NCI-H1105 treated with DMSO at 0.1 percent for 48 hours (cell line): Measurements from ENCODE around the gene KATNAL1.

Source experiments
- DNase-seq: peaks from one replicate; lab custom pipeline; 2025; lab: John Stamatoyannopoulos, UW

KATNAL1 gene

DNA sequence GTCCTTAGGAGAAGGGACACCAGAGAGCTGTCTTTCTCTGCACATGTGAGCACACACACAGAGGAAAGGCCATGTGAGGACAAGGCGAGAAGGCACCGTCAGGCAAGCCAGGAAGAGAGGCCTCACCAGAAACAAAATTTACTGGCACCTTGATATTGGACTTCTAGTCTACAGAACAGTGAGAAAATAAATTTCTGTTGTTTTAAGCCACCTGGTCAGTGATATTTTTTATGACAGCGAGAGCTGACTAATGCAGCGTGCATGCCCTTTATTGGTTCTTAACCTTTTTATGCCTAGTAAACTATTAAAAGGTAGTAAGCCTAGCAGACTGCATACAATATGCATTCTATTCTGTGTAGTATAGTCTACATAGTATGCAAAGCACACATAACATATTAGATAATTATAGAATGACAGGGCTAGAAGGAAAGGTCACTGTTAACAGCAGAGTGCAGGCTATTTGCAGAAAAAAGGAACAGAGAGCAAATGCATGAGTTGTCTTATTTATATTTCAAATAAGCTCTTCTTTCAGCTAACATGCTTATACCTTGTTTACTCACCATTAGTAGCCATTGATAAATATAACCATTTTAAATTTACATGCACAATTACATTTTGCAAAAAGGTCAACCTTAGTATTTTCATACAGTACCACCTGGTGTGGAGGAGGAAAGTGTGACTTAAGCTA is 25.2 kb upstream of the KATNAL1 start:
- no peak for DNase-seq

DNA sequence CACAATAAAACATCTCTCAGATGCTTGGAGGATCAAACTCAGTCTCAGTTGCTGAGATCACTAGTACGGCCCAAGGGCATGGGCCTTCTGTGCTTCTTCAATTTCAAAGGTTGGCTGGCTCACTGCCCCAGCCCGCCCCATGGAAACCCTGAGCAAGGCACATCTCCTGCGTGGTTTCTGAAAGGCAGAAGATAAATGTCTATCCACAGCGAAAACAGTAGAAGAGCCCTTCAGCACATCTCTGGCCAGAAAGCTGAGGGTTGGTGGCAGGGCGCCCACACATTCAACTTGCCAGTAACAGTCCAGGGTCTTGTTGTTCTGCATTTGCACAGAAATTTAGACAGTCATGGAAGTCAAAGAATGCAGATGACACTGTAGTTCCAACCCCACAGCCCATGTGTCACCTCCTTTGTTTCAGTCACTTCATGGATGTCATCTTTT is 24.0 kb upstream of the KATNAL1 start:
- DNase-seq: no peak

DNA sequence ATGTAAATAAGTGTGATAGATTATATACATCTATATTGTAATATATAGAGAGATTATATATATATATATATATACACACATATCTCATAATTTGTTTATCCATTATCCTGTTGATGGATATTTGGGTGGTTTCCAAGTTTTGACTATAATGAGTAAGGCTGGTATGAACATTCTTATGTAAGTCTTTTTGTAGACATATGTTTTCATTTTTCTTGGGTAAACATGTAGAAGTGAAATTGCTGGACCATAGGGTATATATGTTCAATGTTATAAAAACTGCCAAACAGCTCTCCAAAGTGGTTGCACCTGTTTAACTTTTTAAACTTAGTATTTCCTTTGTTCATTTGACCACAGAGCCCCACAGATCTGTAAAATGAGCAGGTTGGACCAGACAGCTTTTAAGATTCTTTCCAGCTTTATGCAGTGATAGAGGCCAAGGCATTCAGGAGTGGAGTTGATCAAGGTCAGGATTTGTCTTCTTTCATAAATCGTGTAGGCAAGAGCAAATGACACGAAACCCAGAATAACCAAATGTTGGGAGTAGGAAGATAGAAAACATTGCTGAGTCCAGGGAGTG is 21.7 kb upstream of the KATNAL1 start:
- DNase-seq: no peak

DNA sequence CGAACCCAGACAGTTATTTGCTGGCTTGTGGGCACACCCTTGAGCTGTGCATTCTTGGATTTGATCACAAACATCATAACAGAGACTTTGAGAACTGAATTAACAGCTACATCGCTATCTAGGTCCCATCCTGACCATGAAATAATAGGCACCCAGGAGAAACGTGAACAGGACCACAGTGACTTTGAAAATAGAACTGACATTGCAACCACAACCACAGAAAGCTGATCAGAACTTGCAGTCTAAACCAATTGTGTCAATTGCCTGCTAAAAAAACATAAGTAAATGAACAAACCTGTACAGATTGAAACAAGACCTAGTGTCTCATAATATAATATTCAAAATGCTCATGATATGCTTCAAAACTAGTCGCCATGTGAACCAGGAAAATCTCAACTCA is 18.3 kb upstream of the KATNAL1 start:
- no peak for DNase-seq

DNA sequence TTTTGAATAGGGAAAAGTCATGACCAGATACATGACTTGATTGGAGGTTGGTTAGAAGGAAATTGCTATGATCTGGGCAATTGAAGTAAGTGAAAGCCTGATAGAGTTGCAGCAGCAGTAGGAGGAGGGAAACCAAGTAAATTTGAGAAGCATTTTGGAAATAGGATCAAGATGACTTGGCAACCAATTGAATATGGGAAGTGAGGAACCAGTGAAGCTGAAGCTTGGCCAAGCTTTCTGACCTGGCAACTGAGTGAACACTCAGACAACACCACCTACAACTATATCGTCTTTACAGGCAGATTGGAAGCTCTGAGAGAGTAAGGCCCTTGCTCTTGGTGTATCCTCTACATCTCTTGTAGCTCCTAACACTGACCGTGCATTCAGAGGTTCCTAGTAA is 16.2 kb upstream of the KATNAL1 start:
- DNase-seq: no peak

DNA sequence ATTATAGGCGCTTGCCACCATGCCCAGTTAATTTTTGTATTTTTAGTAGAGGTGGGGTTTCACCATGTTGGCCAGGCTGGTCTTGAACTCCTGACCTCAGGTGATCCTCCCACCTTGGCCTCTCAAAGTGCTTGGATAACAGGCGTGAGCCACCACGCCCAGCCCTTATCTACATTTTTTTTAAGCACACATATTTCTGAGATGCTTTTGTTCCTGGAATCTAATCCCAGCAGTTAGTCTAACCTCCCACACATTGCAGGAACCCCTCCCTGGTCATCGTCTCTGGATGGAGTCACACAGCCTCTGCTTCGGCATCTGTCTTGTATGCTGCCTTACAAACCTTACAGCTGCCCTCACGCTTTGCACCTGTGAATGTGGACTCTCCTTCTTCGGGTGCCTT is 15.1 kb upstream of the KATNAL1 start:
- DNase-seq: no peak

DNA sequence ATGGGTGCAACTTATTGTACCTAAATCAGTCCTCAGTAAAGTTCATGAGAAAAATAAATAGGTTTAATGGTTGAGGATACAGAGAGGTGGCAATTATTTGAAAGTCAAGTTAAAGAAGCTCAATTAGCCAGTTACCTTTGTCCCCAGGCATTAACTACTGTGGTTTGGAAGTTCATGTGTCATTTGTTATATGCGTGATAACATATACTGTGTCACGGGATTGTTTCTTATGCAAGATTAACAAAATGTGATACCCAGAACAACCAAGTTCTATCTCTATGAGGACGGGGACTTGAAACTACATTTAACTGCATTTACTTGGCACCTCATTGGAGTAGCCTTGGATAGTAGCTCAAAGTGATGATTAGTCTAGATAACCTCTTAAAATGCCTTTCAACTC is 13.9 kb upstream of the KATNAL1 start:
- no peak for DNase-seq

DNA sequence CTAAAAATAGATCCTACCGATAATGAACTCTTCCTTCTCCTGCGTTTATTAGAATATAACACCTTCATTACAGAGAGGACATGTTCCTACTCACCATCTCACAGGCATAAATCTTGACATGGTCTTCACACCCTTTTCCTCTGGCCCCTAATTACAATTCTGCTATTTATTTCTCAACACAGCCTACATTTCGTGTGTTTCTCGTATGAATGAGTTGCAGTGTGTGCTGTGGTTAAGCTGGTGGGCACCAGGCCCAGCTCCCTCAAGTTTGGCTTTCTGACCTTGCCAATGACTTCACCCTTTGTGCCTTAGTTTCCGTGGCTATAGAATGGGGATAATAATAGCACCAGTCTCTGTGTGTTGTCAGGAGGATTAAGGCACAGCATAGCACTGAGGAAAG is 12.3 kb upstream of the KATNAL1 start:
- DNase-seq: no peak

DNA sequence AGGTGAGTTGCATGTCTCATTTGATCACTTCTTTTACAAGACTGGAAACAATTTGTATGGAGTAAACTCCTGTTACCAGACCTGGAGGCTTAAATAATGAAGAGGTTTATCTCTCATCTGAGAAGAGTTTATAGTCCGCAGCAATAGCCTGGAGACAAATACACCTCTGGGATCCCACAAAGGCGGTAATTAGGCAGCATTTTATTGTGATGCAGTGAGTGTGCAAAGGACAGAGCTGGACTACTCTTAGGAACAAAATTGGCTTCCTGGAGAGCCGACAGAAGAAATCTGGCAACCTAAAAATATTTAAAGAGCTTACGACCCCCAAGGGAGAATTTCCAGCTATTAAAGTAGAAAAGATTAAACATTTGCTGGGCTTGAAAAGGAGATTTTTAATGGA is 11.8 kb upstream of the KATNAL1 start:
- no peak for DNase-seq

DNA sequence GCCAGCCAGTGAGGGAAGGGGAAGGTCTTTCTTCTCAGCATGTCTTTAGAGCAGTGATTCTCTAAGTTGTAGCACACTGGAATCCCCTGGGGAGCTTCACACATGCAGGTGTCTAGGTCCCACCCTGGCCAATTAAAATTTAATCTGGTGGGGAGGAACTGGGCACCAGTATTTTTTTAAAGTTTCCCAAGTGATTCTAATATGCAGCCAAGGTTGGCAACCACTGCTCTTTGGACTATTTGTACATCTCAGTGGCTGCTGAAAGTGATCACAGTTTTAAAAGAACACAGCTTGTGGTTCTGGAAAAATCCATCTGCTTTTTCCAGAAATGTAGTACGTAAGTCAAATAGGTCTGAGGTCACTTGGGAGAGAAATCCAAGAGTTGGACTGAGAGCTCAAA is 10.7 kb upstream of the KATNAL1 start:
- DNase-seq: no peak

DNA sequence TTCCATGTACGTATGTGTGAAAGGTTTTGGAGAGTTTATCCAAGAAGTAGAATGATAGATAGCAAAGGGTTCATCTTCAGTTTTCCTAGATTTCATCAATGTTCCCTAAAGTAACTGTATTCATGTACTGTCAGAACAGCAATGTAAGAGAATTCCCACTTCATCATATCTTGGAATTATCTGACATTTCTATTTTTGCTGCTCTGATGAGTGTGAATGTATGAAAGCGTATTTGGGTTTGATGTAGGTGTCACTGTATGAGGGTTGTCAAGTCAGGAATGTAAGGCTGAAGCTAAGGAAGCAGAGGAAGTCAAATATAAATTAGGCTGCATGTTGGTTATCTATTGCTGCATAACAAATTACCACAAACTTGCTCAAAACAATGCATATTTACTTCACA is 7.2 kb upstream of the KATNAL1 start:
- DNase-seq: no peak

DNA sequence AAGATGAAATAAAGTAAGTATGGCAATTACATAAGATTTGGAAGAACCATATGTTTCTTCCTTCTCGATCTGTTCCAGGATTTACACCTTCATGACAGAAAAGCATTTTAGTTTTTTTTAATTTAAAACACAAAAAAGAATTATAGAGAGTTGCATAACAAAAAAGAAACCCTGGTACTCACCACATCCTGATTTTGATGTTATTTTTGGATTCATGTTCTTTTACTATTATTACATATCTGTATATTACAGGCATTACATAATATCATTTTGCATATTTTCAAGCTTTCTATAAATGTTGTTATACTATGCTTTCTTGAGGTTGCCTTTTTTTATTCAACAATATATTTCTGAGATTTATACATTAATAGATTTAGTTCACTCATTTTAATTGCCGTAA is 6.7 kb upstream of the KATNAL1 start:
- DNase-seq: no peak

DNA sequence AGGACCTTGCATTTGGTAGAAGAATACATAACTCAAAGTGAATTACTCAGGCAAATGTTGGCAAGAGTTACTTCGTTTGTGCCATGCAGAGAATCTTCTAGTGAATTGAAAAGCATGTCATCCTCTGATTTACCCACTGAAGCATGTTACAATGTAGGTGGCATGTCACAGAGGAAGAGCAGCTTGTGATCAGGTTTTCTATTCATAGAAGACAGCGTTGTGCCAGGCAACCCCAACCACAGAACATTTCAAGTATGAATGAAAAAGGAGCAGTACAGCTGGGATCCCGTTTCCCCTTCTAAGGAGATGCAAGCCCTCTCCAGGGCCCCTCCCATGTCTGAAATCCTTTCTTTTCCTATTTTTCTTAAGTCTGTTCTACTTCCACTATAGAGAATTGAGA is 6.0 kb upstream of the KATNAL1 start:
- no peak for DNase-seq

DNA sequence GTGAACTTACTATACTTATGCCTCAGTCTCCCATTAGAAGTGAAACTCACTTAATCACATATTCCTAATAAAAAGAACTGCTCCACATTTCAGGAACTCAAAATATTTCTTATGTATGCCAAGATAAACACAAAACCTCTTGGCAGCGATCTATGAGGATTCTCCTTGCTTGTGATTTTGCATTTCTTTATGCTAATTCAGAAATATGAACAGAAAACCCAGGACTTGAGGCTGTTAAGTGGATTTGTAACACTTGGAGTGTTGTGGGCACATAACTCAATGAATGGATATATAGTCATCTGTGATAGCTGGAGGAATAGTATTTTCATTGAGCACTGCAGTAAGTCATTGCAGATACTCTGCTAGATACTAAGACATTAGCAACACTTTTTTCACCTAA is 5.6 kb upstream of the KATNAL1 start:
- DNase-seq: no peak

DNA sequence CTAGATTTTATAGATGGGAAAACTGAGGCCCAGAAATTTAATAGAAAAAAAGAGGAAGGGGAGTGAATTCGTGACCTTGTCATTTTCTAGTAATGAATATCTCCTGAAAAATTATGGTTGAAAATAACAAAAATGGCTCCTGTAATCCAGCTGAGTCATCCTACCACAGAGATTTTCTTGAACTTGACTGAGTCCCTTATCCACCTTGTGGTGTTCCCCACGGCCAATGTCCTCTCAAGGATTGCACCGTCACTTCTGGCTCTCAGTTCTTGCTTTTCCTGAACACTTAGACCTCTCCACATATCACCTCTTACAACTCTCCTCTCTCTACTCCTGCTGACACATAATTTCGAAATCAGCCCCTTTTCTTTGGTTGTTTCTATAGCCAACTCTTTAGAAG is 1.2 kb upstream of the KATNAL1 start:
- no peak for DNase-seq

DNA sequence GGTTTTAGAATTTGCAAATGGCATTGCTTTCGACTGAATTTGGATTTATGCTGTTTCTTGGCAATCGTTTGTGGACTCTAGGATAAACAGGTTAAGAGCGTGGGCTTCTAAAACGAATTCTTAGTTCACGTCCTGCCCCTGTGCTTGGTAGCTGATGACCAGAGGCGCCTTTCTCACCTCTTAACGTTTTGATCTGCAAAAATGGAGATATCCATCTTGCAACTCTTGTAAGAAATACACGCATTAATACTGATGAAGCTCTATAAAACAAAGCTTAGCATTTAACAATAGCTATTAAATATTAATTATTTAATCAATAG is 580 bp upstream of the KATNAL1 start:
- DNase-seq: no peak

DNA sequence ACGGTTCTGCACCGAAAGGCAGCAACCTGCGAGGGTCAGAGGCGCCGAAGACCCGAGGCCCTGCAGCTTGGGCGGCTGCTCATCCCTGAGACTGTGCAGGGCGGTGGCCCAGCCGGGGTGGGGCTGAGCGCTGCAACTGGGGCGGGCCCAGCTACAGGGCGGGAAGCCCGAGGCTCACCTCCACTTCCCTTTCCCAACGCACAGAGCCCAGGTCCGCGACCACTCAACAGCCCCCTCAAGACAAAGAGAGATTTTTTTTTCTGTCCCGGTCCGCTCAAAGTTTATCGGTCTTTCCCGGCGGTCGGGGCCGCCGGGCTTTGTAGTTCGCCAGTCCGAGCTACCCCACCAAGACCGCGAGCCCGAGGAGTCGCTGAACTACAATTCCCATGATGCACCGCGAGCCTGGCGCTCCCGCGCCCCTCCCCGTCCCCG is 573 bp downstream of the KATNAL1 start:
- DNase-seq: peak; percentile 84

DNA sequence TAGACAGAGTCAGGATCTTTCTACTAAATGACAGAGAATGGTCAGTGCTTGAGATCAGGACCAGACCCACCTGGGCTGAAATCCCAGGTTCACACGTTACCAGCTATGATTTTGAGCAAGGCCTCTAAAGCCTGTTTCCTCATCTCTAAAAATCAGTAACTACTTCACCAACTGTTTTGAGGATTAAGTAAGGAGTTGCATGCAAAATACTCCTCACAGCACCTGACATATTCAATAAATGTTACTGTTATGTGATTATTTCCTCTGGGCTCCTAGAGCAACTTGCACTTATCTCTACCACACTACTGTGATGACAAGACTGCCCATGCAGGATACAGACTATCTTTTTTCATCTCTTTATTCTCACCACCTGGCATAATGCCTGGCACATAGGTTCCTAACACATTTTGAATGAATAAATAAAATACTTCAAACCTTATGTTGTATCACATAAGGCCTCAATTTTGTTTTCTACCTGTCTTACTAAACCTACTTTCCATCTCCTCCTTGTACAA is 1.8 kb downstream of the KATNAL1 start:
- no peak for DNase-seq

DNA sequence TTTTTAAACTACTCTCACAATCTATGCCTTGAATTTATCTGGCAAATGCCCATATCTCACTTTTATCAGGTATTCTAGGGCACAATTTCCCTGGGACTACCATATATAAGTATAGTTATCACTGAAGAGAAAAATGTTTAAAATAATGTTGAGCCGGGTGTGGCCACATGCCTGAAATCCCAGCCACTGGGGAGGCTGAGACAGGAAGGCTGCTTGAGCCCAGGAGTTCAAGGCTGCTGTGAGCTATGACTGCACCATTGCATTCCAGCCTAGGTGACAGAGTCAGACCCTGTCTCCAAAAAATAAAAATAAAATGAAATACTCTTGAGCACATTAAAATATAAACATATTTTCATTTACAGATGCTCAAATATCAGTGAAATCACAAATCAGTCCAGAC is 4.1 kb downstream of the KATNAL1 start:
- DNase-seq: no peak

DNA sequence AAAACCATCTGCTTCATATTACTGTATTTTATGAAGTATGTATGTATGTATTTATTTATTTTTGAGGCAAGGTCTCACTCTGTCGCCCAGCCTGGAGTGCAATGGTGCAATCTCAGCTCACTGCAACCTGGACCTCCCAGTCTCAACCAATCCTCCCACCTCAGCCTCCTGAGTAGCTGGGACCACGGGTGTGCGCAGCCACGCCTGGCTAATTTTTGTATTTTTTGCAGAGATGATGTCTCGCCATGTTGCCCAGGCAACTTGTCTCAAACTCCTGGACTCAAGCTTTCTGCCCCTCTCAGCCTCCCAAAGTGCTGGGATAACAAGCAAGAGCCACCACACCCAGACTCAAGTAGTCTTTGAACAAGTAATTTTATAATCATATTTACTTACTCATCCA is 5.5 kb downstream of the KATNAL1 start:
- peak; percentile 23 for DNase-seq

DNA sequence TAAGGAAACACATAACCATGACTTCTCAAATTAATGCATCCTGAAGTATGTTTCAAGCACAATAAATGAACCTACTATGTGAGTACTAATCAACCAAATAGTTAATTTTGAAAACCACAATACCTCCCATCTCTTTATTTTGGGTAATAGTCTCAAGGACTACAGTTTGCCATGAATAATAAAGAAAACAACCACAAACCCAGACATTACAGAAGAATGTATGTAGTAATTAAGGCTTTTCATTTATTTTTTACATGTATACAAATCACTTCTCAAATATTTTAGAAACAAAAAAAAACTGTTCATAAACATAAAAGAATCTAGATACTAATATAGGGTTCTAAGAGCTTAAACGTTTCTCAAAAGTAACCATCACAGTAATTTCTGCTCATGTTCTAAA is 6.8 kb downstream of the KATNAL1 start:
- no peak for DNase-seq

DNA sequence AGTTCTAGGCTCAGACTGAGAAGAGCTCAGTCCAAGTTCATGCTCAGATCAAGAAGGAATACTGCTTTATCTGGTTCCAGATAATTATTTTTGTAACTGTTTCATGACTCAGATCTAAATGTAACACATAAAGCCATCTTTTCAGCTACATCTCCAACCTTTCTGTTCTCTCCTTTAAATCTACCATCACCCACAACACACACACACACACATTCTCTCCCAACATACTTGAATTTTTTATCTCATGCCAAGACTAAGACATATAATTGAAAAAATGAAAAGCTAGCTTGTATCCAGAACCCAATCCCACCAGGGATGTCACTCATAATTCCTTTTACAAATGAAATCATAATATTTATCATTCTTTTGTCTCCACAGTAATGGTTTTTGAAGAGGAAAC is 7.6 kb downstream of the KATNAL1 start:
- DNase-seq: no peak

DNA sequence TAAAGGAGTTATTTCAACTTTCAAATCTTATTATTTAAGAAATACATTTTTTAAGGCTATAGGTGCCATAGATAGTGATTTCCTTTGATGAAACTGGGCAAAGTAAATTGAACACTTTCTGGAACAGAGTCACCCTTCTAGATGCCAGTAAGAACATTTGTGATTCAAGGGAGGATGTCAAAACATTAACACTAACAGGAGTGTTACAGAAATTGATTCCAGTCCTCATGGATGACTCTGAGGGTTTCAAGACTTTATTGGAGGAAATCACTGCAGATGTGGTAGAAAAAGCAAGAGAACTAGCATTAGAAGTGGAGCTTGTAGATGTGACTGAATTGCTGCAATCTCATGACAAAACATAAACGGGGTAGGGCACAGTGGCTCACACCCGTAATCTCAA is 12.2 kb downstream of the KATNAL1 start:
- DNase-seq: no peak

DNA sequence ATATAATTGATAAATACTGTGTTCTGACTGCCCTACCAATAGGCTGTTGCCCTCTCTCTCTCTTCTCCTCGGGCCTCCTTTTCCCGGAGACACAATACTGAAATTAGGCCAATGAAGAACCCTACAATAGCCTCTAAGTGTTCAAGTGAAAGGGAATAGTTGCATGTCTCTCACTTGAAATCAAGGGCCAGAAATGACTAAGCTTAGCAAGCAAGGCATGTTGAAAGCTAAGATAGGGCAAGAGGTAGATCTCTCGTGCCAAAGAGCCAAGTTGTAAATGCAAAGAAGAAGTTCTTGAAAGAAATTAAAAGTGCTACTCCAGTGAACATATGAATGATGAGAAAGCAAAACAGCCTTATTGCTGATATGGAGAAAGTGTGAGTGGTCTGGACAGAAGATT is 13.3 kb downstream of the KATNAL1 start:
- DNase-seq: no peak
